ENCODE data around the gene RNF145. TPM values are rescaled to one million over a fixed set of nuclear protein-coding genes. Genes with fewer than 3 reads are reported as not detected.

Gene RNF145
- total RNA-seq, 6 experiments from 2014 or later, result 69.8 to 88.1 (median 78.6) TPM

GRCh38 chr5:159207222-159207685, 2.1 kb downstream of the RNF145 start:
- TF ChIP-seq CTCF (IDR thresholded peaks at IDR 0.05), result no peak
- Mint-ChIP-seq H3K9me3 (no peaks in the 10 kb centered on the region), H3K4me1 (ENCODE audit: low read depth) (peaks cover 67% of the 10 kb centered on the region)

GRCh38 chr5:159206818-159207217, 2.5 kb downstream of the RNF145 start:
- Mint-ChIP-seq H3K36me3 (ENCODE audit: low read depth) (peaks cover 34% of the 10 kb centered on the region), H3K27me3 (ENCODE audit: insufficient read depth) (peaks cover 6% of the 10 kb centered on the region), H3K9me3 (no peaks in the 10 kb centered on the region), H3K4me1 (ENCODE audit: low read depth) (peaks cover 68% of the 10 kb centered on the region), H3K4me3 (peak overlapping the region; percentile 98), H3K27ac (peak overlapping the region; percentile 97)
- no peak for DNase-seq
- TF ChIP-seq CTCF (IDR thresholded peaks at IDR 0.05), result no peak

More at GRCh38 chr5:159207222-159207685, 2.1 kb downstream of the RNF145 start:
- Mint-ChIP-seq H3K4me3 (peak overlapping the region; percentile 98), H3K27ac (peak overlapping the region; percentile 97), H3K27me3 (ENCODE audit: insufficient read depth) (peaks cover 6% of the 10 kb centered on the region), H3K36me3 (ENCODE audit: low read depth) (peaks cover 34% of the 10 kb centered on the region)
- no peak for DNase-seq

- peaks cover 68% of the 10 kb centered on the region for H3K4me1 Mint-ChIP-seq (ENCODE audit: low read depth)
- no peaks in the 10 kb centered on the region for H3K9me3 Mint-ChIP-seq
- TF ChIP-seq CTCF (IDR thresholded peaks at IDR 0.05), result no peak
- H3K4me3 Mint-ChIP-seq, result peak overlapping the region; percentile 98
- H3K36me3 Mint-ChIP-seq (ENCODE audit: low read depth), result peaks cover 34% of the 10 kb centered on the region
- peak overlapping the region; percentile 97 for H3K27ac Mint-ChIP-seq
- DNase-seq, result no peak
- peaks cover 6% of the 10 kb centered on the region for H3K27me3 Mint-ChIP-seq (ENCODE audit: insufficient read depth)
Observed at GRCh38 chr5:159206368-159206767, 3.0 kb downstream of the RNF145 start.

GRCh38 chr5:159203351-159203750, 6.0 kb downstream of the RNF145 start:
- H3K36me3 Mint-ChIP-seq (ENCODE audit: low read depth), result peaks cover 47% of the 10 kb centered on the region
- no peaks in the 10 kb centered on the region for H3K9me3 Mint-ChIP-seq
- no peak for DNase-seq
- peak overlapping the region; percentile 14; the same call in 1 of the 2 replicates for H3K4me3 Mint-ChIP-seq
- H3K4me1 Mint-ChIP-seq (ENCODE audit: low read depth), result peaks cover 69% of the 10 kb centered on the region
- H3K27me3 Mint-ChIP-seq (ENCODE audit: insufficient read depth), result peaks cover 4% of the 10 kb centered on the region; the same call in 1 of the 2 replicates
- H3K27ac Mint-ChIP-seq, result peak overlapping the region; percentile 24; the same call in 1 of the 2 replicates
- TF ChIP-seq CTCF (IDR thresholded peaks at IDR 0.05), result no peak

- Mint-ChIP-seq H3K27ac (no peak overlapping the region), H3K9me3 (no peaks in the 10 kb centered on the region), H3K27me3 (ENCODE audit: insufficient read depth) (0 out of 2 replicates have a peak, but pooled peaks cover 2% of the 10 kb centered on the region), H3K36me3 (ENCODE audit: low read depth) (peaks cover 44% of the 10 kb centered on the region), H3K4me1 (ENCODE audit: low read depth) (peaks cover 66% of the 10 kb centered on the region), H3K4me3 (no peak overlapping the region)
- DNase-seq, result no peak
- no peak for TF ChIP-seq CTCF (IDR thresholded peaks at IDR 0.05)
Observed at GRCh38 chr5:159202151-159202550, 7.2 kb downstream of the RNF145 start.

Data from HFFc6 (cell line).